Upper lobe of right lung (tissue), 1 donor: Measurements from ENCODE around the gene CNST. TPM values are rescaled to one million over a fixed set of nuclear protein-coding genes. Genes with fewer than 3 reads are reported as not detected.
A peak's percentile ranks its signal among the peaks of the same experiment; 100 is the strongest.
"Not testable (repeated sequence)": the region's sequence is repeated elsewhere in the genome, so short reads cannot be mapped to it uniquely, and the experiment has no call there.

Source experiments
- ATAC-seq: fragments of 200-7000 bp; cut with Tn5 transposase; one replicate; pipeline ENCODE4 v1.9.1; 2020; ENCODE audit warnings: mild to moderate bottlenecking, moderate library complexity
- DNase-seq: peaks from one replicate; pipeline ENCODE4 v3.0.0-alpha.2; 2020
- H3K27ac ChIP-seq: fragments of 200-600 bp; one replicate; pipeline ENCODE4 v1.8.0; 2022
- H3K27me3 ChIP-seq: fragments of 200-600 bp; one replicate; pipeline ENCODE4 v1.8.0; 2022; ENCODE audit warnings: mild to moderate bottlenecking
- H3K36me3 ChIP-seq: fragments of 200-600 bp; one replicate; pipeline ENCODE4 v1.8.0; 2022
- H3K4me1 ChIP-seq: fragments of 200-600 bp; one replicate; pipeline ENCODE4 v1.8.0; 2022
- H3K4me3 ChIP-seq: fragments of 200-600 bp; one replicate; pipeline ENCODE4 v1.8.0; 2022; ENCODE audit warnings: mild to moderate bottlenecking
- H3K9me3 ChIP-seq: fragments of 200-600 bp; one replicate; pipeline ENCODE4 v1.8.0; 2022
- intact Hi-C: fragments of 100-400 bp; cut with DNase I; formaldehyde crosslinking; loops from one replicate; pipeline ENCODE4 v1.11.0; 2022
- total RNA-seq: library from RNA; stranded (reverse); fragmentation: NEBNext Ultra II Directional; extraction: Animal tissue kit (Norgen Biotek cat#: 25700); gene quantifications from one replicate; pipeline ENCODE4 v1.2.1, GENCODE V29; 2021
- TF ChIP-seq, protein P1 (sequence below): fragments of 200-600 bp; IDR thresholded peaks from one replicate; pipeline ENCODE4 v1.8.0; 2022; ENCODE audit warnings: antibody characterized with exemption
- donor health status: DM: no; HTN: yes; CAD: no; lungs with severe emphysema.

Gene CNST
- total RNA-seq, 1 donor from 2014 or later = 29.8 TPM

DNA sequence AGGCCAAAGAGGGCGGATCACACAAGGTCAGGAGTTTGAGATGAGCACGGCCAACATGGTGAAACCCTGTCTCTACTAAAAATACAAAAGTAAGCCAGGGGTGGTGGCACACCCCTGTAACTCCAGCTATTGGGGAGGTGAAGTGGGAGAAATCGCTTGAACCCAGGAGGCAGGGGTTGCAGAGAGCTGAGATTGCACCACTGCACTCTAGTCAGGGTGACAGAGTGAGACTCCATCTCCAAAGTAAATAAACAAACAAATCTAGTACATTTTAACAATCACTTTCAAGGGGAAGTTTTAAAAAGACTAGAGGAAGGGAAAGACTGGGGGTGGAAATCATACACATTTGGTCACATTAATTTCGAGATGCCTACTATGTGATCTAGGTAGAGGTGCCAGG is 6.9 kb upstream of the CNST start:
- ATAC-seq (no peak), DNase-seq (no peak)
- Histone ChIP-seq H3K27ac (no peak overlapping the region), H3K27me3 (no peaks in the 10 kb centered on the region), H3K4me3 (no peak overlapping the region), H3K4me1 (peaks cover 2% of the 10 kb centered on the region), H3K9me3 (no peaks in the 10 kb centered on the region), H3K36me3 (peaks cover 71% of the 10 kb centered on the region)
- TF ChIP-seq, protein P1, sequence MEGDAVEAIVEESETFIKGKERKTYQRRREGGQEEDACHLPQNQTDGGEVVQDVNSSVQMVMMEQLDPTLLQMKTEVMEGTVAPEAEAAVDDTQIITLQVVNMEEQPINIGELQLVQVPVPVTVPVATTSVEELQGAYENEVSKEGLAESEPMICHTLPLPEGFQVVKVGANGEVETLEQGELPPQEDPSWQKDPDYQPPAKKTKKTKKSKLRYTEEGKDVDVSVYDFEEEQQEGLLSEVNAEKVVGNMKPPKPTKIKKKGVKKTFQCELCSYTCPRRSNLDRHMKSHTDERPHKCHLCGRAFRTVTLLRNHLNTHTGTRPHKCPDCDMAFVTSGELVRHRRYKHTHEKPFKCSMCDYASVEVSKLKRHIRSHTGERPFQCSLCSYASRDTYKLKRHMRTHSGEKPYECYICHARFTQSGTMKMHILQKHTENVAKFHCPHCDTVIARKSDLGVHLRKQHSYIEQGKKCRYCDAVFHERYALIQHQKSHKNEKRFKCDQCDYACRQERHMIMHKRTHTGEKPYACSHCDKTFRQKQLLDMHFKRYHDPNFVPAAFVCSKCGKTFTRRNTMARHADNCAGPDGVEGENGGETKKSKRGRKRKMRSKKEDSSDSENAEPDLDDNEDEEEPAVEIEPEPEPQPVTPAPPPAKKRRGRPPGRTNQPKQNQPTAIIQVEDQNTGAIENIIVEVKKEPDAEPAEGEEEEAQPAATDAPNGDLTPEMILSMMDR = no peak
- intact Hi-C loops = no loop called here

DNA sequence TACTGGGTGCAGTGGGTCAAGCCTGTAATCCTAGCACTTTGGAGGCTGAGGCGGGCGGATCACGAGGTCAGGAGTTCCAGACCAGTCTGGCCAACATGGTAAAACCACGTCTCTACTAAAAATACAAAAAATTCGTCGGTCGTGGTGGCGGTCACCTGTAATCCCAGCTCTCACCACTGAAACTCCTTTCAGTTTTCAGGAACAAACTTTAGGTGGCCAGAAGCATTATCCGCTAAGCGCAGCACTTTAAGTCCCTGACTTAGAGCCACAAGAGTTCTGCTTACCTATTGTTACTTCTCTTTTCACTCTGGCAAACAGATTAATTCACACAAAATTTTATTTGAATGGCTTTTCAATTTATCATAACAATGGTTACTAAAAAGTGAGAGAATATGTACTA is 5.4 kb upstream of the CNST start:
- H3K9me3 ChIP-seq, H3K27me3 ChIP-seq, H3K4me3 ChIP-seq, intact Hi-C loops, ATAC-seq, DNase-seq, H3K27ac ChIP-seq: not testable (repeated sequence)
- H3K36me3 ChIP-seq = peaks cover 56% of the 10 kb centered on the region
- H3K4me1 ChIP-seq = peaks cover 13% of the 10 kb centered on the region

DNA sequence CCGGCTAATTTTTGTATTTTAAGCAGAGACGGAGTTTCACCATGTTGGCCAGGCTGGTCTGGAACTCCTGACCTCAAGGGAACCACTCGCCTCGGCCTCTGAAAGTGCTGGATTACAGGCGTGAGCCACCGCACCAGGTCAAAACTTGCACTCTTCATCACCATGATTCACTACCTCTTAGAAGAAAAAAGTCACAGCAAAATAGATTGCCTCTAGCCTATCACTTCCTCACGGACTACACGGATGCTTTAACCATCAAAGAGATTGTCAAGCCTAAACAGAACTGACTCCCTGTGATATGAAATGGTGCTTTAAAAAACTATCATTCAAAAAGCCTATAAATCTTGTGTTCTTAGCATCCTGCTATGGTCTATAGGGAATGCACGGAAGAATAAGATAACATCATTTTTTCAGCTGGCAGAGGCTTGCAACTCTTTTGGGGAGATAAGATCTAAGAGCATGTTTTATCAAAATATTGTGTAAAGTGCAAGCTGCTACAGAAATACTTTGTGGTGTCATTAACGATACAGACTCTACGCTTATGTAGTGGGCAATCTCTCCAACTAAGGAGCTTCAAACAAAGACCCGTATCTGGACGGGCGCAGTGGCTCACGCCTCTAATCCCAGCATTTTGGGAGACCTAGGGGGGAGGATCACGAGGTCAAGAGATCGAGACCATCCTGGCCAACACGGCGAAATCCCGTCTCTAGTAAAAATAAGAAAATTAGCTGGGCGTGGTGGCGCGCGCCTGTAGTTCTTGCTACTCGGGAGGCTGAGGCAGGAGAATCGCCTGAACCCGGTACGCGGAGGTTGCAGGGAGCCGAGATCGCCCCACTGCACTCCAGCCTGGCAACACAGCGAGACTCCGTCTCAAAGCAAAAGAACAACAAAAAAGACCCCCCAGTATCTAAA is 1.2 kb upstream of the CNST start:
- ATAC-seq = no peak
- intact Hi-C loops = no loop called here
- H3K4me3 ChIP-seq = peak overlapping the region; percentile 70
- DNase-seq = no peak
- H3K27me3 ChIP-seq = no peaks in the 10 kb centered on the region
- TF ChIP-seq, protein P1 = no peak
- peak overlapping the region; percentile 83 for H3K27ac ChIP-seq
- H3K36me3 ChIP-seq = peaks cover 25% of the 10 kb centered on the region
- H3K9me3 ChIP-seq = no peaks in the 10 kb centered on the region
- H3K4me1 ChIP-seq = peaks cover 38% of the 10 kb centered on the region

DNA sequence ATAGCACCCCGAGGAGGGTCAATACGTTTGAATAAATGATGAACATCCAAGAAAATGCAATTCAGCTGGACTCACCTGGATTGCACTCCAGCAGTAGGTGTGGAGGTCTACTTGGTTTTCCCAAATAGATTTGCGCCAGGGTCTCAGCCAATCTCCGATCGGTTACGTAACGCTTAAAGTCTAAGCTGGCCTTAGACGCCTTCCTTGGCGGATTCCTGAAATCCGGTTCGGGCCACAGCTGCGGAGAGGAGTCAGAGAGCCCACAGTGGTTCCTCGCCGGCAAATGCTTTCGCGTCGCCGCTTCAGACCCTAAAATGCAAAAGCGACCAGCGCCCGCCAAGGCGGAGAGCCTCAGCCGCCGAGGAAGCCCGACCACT is 517 bp upstream of the CNST start:
- TF ChIP-seq, protein P1 = no peak
- intact Hi-C loops = no loop called here
- Histone ChIP-seq H3K4me1 (peaks cover 45% of the 10 kb centered on the region), H3K36me3 (peaks cover 20% of the 10 kb centered on the region), H3K9me3 (no peaks in the 10 kb centered on the region), H3K4me3 (peak overlapping the region; percentile 70), H3K27me3 (no peaks in the 10 kb centered on the region), H3K27ac (peak overlapping the region; percentile 83)
- DNase-seq (no peak), ATAC-seq (peak; percentile 4)

DNA sequence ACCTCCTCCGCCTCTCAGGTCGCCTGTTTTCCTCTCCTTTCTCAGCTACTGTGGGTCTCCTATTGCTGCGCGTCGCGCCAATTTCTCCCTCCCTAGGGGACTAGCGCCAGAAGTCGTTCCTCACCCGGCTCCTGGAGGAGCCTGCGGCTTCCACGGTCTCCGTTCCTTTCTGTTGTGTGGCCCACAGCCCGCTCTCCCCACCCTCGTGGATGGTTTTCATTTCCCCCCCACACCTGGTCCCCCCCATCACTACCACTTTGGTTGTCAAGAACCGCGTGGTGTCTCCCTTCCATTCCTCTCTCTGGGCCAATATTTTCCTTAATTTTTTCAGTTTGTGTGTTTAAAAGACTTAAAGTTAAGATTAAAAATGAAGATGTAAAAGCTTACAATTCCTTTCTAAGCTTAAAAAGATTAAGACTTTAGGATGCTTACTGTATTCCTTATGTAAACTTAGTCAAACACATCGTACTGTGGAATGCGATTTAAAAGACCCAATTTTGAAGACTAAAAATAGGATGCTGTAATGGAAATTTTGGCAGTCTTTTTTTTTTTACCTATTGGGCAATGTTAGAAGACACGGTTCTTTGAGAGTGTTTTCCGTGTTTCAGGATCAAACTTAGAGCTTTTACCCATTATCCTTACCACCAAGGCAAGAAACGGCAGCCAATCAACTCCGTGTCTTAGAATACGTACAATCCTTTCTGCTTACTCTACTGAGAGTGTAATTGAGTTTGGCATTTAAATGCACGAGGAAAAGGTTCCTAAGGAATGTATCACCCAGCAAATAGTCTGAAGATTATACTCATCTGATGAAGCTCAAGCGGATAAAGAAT is 773 bp downstream of the CNST start:
- no peaks in the 10 kb centered on the region for H3K9me3 ChIP-seq
- peak overlapping the region; percentile 91 for H3K27ac ChIP-seq
- intact Hi-C loops = no loop called here
- H3K36me3 ChIP-seq = peaks cover 20% of the 10 kb centered on the region
- TF ChIP-seq, protein P1 = no peak
- no peak for ATAC-seq
- no peaks in the 10 kb centered on the region for H3K27me3 ChIP-seq
- no peak for DNase-seq
- peaks cover 55% of the 10 kb centered on the region for H3K4me1 ChIP-seq
- peak overlapping the region; percentile 70 for H3K4me3 ChIP-seq
